ENCODE results near the gene PRKCA.

DNA sequence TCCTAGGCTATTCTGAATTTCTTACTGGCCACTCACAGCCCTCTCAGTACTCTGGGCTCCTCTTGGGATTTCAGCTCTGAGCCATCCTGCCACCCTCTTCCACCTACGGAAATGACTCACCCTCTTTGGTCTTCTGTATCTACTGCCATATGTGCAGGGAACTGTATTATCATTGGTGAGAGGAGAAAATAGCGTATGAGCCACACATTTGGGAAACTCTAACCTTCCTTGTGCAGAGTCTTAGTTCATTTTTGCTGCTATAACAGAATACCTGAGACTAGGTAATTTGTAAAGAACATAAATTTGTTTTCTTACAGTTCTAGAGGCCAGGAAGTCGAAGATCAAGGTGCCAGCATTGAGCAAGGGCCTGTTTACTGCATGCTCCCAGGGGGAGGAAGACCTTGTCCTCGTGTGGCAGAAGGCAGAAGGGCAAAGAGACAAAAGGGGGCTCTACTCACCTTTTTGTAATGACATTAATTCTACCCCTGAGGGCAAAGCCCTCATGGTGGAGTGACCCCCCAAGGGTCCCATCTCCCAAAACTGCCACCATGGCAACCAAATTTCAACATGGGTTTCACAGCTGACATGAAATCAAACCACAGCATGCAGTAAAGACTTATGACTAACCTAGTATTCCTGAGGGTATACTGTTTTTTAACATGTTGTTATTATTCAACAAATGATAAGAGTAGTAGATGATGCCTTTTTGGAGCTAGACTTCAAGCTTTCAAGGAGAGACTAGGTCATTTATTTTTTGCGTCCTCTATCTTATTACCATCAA, 191.8 kb downstream of the PRKCA start:
- TF ChIP-seq, protein P1, sequence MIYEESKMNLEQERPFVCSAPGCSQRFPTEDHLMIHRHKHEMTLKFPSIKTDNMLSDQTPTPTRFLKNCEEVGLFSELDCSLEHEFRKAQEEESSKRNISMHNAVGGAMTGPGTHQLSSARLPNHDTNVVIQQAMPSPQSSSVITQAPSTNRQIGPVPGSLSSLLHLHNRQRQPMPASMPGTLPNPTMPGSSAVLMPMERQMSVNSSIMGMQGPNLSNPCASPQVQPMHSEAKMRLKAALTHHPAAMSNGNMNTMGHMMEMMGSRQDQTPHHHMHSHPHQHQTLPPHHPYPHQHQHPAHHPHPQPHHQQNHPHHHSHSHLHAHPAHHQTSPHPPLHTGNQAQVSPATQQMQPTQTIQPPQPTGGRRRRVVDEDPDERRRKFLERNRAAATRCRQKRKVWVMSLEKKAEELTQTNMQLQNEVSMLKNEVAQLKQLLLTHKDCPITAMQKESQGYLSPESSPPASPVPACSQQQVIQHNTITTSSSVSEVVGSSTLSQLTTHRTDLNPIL (CRISPR knock-in tag; IDR thresholded peaks at IDR 0.05; ENCODE audit: low read depth): no peak
- TF ChIP-seq ISL1 (CRISPR knock-in tag; IDR thresholded peaks at IDR 0.05) (peak; percentile 28), ZFP3 (CRISPR knock-in tag; IDR thresholded peaks at IDR 0.05) (no peak), OSR1 (CRISPR knock-in tag; IDR thresholded peaks at IDR 0.05) (no peak), ZC3H10 (CRISPR knock-in tag; IDR thresholded peaks at IDR 0.05) (no peak), BACH2 (CRISPR knock-in tag; IDR thresholded peaks at IDR 0.05; ENCODE audit: borderline replicate concordance) (no peak), ARNTL (CRISPR knock-in tag; IDR thresholded peaks at IDR 0.05; ENCODE audit: borderline replicate concordance, low read depth) (no peak), SNAI2 (CRISPR knock-in tag; IDR thresholded peaks at IDR 0.05) (no peak)
- TF ChIP-seq, protein P2, sequence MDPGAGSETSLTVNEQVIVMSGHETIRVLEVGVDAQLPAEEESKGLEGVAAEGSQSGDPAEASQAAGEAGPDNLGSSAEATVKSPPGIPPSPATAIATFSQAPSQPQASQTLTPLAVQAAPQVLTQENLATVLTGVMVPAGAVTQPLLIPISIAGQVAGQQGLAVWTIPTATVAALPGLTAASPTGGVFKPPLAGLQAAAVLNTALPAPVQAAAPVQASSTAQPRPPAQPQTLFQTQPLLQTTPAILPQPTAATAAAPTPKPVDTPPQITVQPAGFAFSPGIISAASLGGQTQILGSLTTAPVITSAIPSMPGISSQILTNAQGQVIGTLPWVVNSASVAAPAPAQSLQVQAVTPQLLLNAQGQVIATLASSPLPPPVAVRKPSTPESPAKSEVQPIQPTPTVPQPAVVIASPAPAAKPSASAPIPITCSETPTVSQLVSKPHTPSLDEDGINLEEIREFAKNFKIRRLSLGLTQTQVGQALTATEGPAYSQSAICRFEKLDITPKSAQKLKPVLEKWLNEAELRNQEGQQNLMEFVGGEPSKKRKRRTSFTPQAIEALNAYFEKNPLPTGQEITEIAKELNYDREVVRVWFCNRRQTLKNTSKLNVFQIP (CRISPR knock-in tag; IDR thresholded peaks at IDR 0.05; ENCODE audit: borderline replicate concordance, low read depth): 0 out of 2 replicates have a peak, but pooled peaks have one; percentile 40
- TF ChIP-seq, protein P3, sequence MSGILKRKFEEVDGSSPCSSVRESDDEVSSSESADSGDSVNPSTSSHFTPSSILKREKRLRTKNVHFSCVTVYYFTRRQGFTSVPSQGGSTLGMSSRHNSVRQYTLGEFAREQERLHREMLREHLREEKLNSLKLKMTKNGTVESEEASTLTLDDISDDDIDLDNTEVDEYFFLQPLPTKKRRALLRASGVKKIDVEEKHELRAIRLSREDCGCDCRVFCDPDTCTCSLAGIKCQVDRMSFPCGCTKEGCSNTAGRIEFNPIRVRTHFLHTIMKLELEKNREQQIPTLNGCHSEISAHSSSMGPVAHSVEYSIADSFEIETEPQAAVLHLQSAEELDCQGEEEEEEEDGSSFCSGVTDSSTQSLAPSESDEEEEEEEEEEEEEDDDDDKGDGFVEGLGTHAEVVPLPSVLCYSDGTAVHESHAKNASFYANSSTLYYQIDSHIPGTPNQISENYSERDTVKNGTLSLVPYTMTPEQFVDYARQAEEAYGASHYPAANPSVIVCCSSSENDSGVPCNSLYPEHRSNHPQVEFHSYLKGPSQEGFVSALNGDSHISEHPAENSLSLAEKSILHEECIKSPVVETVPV (CRISPR knock-in tag; IDR thresholded peaks at IDR 0.05): no peak
- TF ChIP-seq, protein P4, sequence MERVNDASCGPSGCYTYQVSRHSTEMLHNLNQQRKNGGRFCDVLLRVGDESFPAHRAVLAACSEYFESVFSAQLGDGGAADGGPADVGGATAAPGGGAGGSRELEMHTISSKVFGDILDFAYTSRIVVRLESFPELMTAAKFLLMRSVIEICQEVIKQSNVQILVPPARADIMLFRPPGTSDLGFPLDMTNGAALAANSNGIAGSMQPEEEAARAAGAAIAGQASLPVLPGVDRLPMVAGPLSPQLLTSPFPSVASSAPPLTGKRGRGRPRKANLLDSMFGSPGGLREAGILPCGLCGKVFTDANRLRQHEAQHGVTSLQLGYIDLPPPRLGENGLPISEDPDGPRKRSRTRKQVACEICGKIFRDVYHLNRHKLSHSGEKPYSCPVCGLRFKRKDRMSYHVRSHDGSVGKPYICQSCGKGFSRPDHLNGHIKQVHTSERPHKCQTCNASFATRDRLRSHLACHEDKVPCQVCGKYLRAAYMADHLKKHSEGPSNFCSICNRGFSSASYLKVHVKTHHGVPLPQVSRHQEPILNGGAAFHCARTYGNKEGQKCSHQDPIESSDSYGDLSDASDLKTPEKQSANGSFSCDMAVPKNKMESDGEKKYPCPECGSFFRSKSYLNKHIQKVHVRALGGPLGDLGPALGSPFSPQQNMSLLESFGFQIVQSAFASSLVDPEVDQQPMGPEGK (CRISPR knock-in tag; IDR thresholded peaks at IDR 0.05; ENCODE audit: borderline replicate concordance): no peak
